ENCODE measurements around the gene GLI3.

GLI3 gene

DNA sequence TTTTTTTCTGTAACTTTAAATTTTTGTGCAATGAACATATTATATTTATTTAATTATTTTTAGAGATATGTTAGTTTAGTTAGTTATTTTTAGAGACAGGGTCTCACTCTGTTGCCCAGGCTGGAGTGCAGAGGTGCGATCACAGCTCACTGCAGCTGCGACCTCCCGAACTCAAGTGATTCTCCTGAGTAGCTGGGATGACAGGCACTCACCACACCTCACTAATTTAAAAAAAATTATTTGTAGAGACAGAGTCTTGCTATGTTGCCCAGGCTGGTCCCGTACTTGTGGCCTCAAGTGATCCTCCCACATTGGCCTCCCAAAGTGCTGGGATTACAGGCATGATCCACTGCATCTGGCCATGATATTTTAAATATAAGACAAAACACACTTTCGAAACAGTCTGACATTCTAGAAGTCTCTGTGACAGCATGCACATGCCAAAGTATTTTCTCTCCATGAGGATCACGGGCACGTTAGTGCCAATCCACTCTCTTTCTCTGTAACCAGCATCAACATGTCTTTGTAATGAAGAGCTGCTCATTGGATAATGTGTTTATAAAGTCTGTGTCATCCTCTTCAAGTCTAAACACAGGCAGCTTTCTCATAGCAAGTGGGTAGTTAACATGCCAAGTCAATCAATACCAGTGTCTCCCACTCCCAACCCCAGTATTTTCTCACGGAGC, 137.4 kb downstream of the GLI3 start:
- DNase-seq: no peak

DNA sequence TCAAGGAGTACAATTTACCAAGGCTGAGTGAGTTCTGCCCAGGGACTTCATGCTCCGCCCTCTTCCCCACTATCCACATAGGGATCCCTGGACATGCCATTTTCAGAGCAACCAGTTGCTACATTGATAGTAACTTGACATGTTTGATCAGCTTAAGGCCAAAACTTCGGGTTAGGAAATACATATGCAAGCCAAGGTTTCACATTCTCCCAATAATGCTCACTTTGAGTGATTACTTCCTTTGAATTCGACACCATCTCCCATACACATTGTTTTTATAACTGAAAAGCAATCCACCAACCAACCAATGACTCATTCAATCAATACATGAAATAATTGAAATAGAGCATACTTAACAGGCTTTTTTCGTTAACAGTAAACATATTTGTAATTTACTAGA, 137.9 kb downstream of the GLI3 start:
- DNase-seq: no peak

DNA sequence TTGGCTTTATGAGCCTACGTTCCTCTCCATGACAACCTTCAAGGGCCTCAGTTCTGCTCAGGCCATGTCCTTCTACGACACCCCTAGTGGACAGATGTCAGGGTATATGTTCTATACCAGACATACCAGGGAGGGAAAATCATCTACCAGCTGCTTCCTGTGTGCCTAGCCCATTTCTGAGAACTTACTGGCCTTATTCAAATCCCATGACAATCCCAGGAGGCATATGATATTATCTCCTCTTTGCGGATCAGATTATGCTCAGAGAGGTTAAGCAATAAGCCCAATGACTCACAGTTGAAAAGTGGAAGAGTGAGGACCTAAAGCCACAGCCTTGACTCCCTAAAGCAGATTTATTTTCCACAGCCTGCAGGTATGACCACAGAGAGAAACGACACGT, 139.3 kb downstream of the GLI3 start:
- peak; percentile 25 for DNase-seq

DNA sequence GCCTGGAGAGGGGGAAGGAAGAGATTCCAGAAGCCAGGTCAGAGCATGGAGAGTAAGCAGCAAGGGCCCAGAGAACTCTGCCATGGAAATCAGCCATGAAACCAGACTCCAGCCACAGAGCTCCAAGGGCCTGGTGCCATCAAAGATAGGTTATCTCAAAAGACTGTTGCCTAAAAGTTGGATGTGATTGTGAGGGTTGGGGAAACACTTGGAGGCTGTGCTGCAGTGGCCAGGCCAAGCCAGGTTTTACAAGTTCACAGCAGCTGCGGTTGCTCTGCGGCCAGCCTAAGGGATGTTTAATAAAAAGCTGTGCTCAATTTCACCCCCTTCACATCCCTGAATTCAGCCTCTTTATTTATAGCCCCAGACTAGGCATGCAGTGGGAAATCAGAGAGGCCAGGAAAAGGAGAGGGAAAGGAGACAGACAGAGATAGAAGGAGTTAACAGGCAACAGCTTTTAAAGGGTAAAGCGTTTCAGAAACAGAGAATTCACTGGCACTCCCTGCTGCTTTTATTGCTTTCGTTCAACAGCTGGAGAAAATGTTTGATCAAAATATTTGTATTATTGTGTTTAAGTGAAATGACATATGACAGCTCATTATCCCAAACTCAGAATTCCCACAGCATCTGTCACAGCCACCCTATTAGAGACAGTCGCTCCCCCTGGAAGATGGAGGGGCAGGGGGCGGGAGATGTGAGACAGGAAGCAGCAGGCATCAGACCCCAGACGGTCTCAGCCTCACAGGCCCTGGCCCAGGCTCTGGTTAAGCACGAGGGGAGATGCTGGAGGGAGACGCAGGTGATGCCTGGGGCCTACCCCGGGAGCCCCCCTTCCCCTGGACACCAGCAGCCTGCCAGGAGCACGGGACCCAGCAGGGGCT, 140.1 kb downstream of the GLI3 start:
- no peak for DNase-seq

DNA sequence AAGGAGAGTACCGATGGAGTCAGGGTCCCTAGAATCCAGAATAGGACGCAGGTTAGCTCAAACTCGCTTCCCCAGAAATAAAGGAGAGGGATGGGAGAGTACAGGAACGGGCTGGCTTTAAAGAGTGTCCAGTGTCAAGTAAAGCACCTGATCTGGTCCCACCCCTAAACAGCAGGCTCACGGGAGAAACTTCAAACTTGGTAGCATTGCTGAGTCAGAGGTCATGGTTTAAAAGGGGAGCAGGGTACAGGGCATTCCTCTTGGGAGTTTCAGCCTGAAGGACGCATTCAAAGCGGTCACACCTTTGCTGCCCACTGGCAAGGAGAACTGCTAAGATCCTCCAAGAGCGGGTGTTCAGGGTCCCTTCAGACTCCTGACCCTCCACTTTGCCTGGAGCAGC, 140.7 kb downstream of the GLI3 start:
- no peak for DNase-seq

DNA sequence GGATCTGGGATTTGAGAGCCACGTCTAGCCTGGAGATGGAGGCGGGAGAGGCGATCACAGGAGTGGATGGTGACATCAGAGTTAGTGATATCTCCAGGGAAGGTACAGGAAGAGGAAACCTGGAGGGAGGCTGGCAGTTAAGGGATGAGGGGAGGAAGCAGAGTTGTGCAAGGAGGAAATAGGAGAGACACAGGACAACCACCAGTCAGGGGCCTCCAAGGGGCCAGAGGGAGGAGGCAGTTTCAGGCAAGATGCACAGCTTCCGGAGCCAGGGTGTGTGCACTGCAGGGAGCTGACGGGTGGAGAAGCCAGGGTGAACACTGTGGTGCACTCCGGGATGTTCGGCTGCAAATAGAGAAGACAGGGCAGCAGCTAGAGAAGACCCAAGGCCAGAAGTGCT, 141.2 kb downstream of the GLI3 start:
- no peak for DNase-seq

DNA sequence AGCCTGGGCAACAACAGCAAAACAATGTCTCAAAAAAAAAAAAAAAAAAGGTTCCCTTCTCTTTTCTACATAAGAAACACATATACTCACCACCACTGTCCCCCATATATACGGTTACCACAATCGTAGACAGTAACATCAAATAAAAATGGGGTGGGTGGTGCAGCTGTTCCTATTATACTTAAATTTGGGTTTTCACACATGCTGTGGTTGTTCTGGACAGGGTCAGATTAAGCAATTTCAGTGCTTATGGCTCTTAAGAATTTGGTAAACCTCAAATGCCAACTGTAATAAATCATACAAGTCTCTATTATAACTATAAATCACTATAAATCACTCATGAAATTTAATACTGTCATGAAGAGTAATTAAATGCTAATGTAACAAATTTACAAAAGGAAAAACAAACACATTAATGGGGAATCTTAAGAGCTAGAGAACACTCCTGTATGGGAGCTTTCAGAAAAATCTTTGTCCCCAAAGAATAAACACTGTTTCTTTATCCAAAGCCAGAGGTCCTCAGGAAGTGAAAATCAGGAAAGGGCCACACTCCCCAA, 143.6 kb downstream of the GLI3 start:
- no peak for DNase-seq

DNA sequence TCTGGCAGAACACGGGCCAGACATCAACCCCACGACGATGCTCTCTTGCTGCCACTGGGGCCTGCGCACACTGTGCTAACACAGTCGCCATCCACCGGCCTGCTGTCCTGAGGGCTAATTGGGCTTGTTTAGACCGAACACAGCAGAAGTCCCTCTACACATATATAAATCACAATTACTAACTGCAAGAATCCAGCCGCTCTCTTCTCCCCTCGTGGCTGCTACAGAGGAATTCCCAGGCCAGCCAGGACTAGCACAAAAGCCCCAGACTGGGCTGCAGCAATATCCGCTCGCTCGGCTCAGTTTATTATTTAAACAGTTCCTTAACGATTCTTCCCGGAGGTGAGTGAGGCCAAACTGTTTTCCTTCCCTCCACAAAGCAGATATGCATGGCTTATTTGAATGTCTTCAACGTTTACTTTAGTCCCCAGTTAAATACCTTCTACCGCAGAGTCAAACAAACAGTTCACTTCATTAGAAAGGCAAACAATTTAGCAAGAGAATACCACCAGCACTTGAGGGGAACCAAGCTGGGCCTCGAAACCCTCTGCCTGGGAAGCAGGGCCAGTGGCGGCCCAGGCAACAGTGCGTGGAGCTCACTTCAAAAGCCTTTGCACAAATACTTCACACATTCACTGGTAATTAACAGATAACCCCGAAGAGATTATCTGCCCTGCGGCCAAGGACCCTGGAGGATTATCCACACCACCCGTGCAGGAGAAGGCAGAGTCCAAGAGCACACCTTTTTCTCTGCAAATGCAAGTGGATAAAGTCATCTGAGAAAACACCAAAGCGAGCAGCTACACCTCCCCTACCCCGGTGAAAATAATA, 145.3 kb downstream of the GLI3 start:
- peak; percentile 10 for DNase-seq

DNA sequence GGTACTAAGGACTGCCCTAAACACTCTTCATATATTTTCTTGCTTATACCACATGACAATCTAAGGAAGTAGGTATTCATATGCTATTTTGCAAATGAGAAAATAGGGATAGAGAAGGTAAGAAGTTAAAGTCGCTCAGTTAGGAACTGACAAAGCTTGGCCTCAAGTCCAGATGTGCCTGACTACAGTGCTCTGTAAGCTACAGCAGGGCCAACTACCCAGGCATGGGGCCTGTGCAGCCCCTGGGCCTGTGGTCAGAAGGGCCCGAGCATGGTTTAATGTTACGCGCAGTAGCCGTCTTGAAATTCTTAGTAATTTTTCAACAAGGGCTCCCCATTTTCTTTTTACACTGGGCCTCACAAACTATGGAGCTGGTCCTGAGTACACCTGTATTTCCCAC, 146.2 kb downstream of the GLI3 start:
- no peak for DNase-seq

DNA sequence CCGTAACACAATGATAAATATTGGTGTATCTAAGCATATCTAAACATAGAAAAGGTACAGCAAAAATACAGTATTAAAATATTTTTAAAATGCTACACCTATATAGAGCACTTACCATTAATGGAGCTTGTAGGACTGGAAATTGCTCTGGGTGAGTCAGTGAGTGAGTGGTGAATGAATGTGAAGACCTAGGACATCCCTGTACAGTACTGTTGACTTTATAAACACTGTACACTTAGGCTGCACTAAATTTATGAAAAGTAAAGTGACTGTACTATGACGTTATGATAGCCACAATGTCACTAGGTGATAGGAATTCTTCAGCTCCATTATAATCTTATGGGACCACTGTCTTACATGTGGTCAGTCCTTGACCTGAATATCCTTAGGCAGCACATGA, 147.0 kb downstream of the GLI3 start:
- DNase-seq: no peak

DNA sequence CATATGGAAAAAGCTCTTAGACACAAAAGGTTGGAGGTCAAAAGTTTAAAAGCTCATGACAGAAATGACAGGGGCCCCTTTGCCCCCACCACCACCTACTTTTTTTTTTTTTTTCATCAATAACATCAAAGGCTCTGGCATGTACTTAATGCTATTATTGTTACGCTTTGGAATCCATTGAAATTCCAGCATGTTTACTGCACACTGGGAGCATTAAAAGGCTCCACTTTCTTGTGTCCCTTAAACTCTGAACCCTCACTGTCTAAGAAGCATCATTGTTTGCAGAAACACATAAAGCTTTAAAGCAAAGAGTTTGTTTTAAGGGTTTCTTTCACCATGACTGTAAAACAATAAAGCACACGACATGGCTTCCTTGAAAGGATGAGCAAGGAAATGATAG, 149.4 kb downstream of the GLI3 start:
- DNase-seq: no peak

DNA sequence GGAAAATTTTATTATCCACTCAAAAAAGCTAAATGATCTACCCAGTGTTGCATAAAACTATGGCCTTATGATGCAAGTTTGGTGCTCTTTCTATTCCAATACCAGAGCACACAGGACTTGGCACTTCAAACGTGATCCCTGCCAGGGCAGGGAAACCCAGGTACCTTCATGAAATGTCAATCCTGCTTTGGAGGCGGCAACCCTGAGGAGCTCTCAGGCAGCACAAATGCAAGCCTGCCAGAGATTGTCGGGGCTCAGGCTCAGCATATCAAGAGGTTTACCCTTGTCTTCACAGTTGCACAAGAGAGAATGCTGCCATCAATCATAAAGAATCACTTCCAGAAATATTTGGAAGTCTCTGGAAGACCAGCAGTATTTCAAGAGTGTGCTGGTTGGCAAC, 151.5 kb downstream of the GLI3 start:
- no peak for DNase-seq

DNA sequence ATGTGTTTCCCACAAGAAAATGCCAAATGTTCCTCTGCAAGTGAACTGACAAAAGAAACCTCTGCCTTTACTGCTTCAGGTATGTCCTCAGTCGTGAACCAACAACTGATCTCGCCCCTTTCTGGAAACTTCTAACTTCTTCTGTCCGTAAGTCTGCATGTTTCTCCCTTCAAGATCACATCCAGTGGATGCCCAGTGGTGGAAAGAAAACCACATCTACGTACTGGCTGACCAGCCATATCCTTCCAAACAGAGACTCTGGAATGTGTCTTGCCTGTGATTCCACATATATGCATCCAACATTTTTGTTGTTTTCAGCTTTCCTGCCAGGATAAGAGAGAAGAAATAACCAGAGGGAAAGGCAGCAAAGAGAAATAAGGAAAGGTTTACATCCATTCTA, 152.7 kb downstream of the GLI3 start:
- no peak for DNase-seq

DNA sequence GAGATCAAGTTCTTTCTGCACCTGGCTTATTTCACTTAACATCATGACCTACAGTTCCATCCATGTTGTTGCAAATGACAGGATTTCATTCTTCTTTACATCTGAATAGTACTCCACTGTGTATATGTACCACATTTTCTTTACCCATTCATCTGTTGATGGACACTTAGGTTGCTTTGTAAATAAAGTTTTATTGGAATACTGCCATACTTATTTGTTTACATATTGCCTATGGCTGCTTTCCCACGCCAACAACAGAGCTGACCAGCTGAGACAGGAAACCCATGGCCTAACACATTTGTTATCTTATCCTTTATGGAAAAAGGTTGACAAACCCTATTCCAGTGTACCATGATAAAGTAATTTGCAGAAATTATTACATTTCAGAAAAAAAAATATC, 153.7 kb downstream of the GLI3 start:
- no peak for DNase-seq

DNA sequence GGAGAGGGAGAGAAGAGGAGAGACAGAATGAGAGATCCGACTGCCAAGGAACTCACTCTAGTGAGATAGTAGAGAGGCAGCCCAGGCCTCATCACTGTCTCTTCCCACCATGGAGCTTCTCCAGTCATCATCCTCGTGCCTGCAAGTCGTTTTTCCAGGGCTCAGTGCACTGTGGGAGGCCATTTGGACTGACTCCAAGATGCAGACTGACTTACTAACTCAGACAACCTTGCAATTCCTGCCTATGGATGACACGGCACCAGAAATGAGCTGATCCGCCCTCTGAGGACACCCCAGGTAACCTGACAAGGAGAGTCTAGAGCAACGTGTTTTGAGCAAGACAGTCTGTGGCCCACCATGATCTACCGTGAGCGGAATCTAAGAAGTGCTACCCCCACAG, 154.9 kb downstream of the GLI3 start:
- no peak for DNase-seq

DNA sequence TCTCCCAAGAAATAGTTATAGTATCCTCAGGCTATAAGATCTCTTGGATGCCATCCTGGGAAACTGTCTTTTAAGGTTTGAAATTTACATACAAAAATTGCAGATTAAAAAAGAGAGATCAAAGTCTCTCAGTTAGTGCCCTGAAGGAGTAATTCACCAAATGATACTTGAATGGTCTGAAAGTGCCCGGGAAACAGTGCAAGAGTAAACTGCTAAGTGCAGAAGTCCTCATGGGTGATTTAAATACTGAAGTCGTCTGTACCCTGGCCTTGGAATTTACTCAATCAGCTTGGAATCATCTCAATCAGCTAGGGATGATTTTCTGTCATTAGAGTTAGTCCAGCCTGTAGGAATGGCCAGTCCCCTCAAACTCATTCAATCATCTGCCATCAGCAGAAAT, 155.3 kb downstream of the GLI3 start:
- no peak for DNase-seq

DNA sequence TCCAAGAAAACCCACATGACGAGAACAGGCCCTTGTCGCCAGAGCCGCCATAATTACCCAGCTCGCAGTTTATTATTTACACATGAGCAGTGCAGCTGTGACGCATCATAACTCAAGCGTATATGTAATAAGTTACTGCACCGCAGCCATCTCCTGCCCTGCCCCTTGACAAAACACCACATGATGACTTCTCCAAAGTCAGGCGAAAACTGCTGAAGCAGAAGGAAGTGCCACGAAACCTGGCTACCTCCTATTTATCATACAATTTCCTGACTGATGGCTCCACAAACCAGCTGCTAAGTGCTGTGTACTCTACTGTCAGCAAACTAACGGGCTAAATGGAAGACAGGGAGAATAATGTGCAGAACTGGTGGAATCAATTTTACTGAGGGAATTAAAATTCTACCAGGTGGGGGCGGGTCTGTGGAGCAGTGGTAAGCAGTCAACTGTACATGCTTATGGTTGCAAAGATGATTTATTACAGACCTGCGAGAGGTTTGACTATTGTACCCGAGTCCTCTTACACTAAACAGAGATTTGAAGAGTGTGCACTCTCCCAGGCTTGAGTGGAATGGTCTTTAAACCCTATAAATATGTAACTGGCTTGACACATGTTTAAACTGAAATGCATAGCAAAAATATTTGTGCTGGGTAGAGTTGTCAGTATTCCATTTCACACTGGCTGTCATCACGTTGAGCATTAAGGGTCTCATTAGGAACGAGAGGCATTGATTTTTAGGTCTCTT, 156.0 kb downstream of the GLI3 start:
- no peak for DNase-seq

DNA sequence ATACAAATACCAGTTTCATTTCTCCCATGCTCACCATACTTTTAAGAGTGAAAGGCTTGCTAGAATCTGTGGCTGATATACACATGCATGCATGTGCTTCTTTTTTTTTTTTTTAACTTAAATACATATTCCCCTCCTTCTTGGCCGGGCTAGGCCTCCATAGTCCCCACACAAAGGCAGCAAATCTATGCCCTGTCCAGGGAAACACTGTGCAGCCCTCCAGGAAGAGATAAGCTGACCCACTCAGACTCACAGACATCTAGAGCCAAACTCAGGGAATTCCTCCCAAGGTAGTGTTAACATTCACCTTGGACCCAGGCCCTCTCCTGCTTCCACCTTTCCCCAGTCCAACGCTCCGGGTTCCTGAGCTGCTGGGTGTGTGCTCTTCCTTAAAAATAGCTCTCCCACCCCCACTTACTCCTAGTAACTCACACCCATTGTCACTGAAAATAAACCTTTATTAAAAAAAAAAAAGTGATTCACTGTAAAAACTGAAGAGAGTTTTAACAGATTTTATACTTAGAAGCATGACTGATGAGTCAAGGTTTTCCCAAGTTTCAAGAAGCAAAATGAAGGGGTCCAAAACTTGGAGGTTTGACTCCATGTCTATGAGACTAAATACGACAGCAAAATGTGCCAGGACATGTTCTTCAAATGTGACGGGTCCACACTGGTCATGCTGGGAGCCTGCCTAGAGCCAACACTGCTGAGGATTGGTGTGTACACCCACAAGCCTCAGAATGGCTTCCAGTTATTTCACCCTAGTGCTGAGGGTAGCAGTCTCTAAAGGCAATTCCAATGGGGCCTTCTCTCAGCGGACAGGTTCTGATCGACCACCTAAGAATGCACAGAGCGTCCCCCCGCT, 159.5 kb downstream of the GLI3 start:
- no peak for DNase-seq

DNA sequence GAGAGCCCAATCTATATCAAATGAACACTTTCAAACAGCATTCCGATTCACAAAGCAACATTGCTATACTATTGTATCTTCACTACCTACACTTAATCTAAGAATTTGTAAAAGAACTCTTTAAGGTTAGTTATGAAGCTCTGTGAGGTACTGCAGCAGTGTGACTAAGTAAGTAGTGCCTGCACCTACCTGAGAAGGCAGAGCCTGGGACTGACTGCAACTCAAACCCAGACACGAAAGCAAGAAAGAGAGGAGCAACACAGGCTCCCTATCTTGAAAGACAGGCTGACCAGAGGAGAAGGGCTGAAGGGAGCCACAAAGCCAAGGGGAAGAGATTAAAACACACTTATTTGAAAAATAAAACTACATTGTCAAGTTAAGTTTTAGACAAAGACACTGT, 160.1 kb downstream of the GLI3 start:
- DNase-seq: no peak

DNA sequence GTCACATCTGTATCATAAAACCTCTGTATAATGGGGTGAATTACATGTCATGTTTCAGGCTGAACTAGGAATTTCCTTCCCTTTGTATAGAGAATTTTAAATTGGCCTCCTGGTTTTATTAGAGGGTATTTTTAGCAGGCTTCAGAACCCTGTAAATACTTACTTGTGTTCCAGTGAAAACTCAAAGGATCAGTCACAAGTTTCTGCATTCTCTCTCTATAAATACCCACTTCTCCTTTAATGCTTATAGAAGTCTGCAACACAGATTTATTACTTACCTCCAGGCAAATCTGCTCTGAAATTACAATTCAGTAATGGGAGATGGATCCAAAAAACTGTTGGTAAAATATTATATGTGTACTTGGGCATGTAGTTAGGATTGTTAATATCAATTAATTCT, 161.6 kb downstream of the GLI3 start:
- no peak for DNase-seq

DNA sequence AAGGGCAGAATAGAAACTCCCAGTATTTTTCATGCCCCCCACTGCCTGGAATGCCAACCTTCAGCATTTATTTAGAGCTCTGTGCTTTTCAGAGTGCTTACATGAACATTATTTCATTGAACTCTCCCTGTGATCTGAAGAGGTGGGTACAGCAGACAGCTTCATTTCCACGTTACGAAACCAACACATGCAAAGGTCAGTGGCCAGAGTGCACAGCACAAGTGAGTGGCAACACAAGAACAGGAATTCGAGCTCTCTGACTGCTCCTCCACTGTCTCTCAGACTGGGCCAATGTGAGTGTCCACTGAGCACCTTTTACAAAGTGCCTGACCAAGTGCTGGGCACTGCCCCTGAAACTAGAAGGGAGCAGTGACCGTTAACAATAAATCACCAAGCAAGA, 162.9 kb downstream of the GLI3 start:
- no peak for DNase-seq

Measured in NCI-H82 (cell line).